Stimulated activated CD4-positive, alpha-beta T cell treated with anti-CD3 and anti-CD28 coated beads, Interleukin-4, amount 100 ng/mL, for 24 hours (primary cell): ENCODE measurements around the gene LRRC4C.
"Not testable (repeated sequence)": the region's sequence is repeated elsewhere in the genome, so short reads cannot be mapped to it uniquely, and the experiment has no call there.

Source experiments
- DNase-seq: peaks from one replicate; pipeline ENCODE4 v3.0.0-alpha.2; 2020

The LRRC4C gene

DNA sequence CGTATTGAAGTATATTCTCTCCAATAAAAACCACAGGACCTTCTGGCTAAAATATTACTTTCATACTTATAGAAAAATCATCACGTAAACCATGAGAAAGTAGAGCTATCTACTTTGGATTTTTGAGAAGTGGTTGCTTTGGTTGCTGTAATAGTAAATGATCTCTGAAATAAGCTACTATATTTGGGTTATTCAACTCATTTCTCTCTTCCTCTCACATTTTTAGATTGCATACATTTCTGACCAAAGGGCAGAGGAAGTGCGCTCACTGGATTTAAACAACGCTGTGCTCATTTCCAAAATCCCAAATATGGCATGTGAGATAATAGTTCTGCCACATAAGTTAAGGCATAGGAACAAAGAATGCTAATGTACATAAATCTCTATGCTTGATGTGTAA, 357.0 kb downstream of the LRRC4C start:
- DNase-seq: no peak

DNA sequence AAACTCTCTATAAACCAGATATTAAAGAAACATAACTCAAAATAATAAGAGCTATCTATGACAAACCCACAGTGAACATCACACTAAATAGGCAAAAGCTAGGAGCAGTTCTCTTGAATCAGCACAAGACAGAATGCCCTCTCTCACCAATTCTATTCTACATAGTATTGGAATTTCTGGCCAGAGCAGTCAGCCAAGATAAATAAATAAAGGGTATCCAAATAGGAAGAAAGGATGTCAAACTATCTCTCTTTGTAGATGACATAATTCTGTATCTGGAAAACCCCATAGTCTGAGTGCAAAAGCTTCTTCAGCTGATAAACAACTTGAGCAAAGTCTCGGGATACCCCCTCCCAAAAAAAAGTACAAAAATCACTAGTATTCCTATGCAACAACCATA, 359.8 kb downstream of the LRRC4C start:
- DNase-seq: no peak

DNA sequence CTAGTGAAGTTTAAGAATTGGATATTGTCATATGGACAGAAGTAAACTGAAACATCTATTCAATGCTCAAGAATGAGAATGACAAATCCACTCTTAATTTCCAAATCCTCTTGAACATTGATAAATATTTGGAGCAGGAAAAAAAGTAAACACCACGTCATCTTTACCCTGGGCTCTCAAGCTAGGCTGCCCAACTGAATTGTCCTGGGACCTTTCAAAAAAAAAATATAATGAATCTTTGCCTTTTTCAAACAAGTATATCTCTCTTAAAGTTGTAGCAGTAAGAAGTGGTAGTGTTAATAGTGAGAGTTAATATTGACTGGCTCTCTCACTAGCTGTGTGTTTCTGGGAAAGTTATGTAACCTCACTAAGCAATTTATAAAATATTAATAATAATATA, 374.3 kb downstream of the LRRC4C start:
- no peak for DNase-seq

DNA sequence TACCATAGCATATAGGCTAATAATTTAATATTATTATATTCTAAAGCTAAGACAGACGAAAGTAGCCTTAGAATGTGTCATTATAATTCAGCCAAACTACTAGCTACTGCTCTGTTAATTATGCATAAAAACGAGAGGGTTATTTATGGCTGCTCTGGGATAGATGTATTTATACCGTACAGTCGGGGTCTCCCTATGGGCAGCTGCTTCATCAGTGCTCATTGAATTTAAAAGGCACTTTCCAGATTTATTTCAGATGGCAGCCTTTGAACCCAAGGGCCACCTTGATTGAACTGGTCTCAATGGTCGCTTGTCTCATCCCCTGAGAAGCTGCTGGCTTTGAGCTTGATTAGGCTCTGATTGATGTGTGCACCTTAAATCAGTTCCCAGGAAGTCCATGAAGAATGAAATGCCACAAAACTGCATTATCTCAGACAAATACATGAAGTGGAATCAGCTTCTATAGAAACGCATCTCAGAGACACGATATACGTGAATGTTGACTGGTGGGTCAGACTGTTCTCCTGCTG, 377.6 kb downstream of the LRRC4C start:
- DNase-seq: no peak

DNA sequence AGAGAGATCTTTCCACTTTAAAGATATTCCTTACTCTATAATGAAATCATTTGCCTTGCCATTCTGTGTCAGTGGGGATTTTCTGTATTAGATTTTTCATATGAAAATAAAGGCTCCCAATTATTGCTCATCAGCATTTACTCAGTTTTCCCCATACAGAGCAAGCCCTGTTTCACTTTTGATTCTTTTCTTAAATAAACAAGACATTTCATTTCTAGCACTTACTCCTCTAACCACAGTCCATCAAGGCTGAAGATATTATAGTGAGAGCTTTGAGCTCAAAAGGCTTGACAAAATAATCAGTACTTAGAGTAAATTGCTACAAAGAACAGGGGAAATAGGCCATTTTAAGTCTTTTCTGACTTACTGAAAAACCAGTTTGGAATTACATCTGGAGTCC, 385.1 kb downstream of the LRRC4C start:
- DNase-seq: no peak

DNA sequence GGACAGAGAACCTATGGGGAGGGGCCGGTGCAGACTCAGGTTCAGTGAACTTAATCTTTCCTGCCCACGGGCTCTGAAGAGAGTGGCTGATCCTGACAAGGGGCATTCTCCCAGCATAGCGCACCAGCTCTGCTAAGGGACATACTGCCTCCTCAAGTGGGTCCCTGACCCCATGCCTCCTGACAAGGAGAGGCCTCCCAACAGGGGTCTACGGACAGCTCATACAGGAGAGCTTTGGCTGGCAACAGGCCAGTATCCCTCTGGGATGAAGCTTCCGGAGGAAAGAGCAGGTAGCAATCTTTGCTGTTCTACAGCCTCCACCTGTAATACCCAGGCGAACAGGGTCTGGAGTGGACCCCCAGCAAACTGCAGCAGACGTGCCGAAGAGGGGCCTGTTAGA, 394.0 kb downstream of the LRRC4C start:
- no peak for DNase-seq

DNA sequence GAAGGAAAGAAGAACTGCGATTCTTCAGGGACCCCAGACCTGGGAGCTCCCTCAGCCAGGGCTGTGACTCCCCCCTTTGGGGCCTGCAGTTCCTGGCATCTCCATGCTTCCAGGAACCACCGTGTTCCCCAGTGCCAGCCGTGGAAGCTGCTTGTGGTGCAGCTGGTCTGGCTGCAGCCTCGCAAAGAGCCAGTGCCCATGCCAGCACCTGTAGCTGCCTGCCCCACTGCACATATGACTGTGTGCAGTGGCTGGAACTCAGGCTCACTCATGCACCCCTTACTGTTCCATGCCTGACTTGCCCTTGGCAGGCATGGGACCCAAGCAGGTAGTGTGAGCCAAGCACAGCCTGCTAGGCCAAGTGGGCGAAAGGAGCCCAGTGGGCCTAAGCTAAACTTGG, 401.3 kb downstream of the LRRC4C start:
- DNase-seq: no peak

DNA sequence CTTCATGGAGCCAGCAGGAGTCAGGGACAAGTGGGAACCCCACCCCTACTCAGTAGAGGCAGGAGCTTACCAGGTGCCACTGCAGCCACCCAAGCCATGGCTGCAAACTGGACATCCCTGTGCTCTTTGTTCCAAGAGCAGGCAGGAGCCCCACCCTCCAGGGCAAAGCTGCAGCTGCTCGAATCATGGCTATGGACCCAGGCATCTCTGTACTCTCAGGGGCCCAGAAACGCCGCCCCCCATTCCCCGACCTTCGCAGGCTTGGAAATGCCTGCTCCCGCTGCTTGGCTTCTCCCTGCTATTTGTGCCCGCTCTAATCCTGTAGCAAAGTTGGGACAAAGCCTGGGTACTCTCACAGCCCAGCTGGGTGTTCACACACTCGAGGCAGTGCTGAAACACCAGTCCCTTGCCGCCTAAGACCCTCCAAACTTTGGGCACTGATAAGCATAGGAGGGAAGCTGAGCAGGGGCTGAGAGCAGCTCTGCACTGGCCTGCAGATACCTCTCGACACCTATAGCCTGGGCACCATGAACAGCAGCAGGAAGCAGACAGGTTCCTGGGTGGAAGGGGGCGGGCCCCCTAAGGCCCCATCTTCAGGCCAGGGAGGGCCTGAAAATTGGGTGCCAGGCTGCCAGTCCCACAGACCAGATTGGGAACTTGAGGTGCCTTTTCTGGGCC, 402.4 kb downstream of the LRRC4C start:
- no peak for DNase-seq

DNA sequence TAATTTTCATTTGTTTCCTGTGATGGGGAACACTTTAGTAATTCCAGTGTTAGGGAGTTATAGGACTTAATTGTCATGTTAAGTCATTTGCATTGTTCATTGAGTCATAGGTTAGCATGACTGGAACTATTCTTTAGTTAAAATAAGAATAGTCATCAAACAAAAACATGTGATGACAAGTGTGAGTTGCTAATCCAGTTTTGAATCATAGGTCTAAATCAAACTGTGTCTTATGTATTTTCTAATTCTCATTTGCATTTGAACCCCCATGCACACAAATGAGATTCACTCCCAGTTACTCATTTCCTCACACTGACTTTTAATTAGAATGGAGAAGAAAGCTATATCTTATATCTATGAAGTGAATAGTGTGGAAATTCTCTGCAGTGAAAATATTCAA, 405.6 kb downstream of the LRRC4C start:
- DNase-seq: no peak

DNA sequence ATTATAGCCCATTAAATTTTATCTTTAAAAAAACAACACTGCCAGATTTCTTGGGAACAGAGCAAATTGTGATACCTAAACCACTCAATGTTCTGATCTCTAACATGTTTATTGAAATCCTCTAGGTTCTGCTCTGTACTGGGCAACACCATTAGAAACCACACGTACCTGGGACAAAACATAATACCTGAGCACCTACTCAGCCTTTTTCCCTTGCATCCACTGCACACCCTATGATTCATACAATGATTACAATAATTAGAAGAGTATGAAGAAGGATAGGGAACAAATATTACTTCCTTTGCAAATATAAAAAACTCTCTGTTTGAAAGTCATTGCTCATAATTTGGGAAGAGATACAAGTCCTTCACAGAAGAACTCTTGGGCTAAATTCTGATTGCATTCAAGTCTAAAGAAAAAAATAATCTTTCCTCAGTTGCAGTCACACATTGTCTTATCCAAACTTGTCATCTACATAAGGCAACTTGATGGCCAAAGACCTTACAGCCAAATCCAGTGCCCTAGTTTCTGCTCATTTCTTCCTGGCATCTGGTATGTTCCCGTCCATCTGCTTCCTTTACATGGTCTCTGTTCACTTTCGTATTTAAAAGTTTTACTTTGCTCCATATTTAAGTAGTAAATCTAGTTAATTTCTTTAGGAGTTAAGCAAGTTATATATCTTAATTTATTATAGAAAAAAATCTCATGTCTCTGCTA, 407.4 kb downstream of the LRRC4C start:
- DNase-seq: no peak

DNA sequence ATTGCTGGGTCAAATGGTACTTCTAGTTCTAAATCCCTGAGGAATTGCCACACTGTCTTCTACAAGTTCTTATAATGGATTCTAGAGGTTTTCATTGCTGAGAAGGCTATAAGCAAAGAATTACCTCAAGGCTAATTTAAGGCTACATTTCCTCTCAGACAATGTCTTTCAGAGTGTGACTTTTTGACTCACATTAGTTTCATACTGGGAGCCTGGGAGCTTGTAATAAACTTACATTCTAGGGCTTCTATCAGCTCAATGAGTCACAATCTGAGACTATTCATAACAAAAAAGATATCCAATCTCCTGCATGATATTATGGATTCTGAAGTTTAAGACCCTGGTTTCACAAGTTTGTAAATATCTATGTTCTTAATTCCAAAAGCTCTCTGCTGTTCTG, 408.7 kb downstream of the LRRC4C start:
- DNase-seq: no peak

DNA sequence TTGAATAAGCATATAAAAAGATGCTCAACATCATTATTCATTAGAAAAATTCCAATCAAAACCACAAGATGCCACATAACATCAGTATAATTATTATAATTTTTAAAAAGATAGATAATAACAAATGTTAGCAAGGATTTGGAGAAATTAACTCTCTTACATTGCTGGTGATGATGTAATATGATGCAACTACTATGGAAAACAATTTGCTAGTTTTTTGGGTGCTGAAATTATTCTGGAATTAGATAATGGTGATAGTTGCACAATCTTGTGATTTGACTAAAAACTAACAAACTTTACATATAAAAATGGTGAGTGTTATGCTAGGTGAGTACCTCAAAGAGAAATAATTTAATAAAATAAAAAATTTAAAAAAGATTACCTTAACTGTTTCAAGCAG, 412.2 kb downstream of the LRRC4C start:
- no peak for DNase-seq

DNA sequence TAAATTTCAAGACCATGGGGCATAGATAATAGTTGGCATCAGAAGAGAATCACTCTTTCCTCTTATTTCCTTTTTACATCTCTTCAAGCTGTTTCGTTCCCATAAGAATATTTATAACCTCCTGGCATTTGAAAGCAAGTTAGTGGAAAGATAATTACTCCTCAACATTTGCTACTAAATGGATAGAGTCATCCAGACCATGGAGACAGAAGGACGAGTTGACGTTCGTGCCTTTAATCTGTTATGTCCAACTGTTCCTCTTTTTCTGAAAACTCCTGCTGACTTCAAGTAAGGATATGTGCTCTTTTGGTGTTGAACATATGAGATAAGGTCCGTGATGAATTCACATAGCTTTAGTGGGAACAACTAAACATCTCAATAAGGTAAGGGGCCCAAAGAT, 414.2 kb downstream of the LRRC4C start:
- DNase-seq: no peak

DNA sequence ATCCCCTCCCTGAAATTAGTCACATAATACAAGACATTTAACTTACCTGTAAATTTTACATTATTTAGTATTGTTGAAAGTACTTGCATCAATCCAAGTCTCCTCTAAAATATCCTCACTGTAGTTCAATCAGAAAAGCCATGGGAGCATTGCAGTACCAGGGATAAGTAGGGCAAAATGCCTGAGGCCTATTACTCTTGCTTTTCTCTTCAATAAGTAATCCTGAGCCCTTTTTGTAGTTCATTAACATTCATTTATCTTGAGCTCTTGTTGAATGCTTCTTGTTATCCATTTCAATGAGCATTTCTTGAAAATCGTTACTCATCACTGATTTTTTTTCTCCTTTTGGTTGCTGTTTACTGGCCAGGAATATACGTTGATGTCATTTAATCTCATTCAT, 414.7 kb downstream of the LRRC4C start:
- no peak for DNase-seq

DNA sequence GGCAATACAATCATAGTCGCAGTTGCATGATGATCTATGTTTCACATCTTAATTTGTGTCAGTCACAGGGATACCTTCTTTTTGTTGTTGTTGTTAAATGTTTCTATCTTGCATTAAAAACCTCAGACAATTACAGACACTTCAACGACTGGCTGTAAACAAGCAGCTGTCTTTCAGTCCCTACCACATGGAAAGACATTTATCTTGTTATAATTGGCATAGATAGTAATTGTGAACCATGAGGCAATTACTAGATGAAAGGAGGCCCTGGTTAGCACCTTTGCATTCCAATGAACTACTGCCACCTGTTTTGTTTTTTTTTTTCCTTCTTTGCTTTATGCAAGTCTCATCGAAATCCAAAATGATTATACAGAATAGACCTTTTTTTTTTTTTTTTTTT, 416.8 kb downstream of the LRRC4C start:
- no peak for DNase-seq

DNA sequence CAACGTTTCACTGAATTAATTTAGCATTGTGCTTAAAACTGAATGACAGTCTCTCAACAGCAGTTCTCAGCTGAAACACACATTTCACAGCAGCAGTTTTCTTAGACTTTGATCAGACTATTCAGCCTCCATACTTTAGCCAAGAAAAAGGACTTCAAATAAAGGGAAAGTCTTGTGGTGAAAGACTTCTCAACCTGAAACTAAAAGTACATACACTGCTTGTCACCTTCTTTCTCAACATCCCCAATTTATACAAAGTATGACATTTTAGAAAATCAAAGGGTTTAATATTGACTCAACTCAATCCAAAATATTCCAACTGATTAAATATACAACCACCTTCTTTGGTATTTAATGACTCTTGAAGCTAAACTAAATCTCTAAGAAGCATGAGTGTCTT, 419.0 kb downstream of the LRRC4C start:
- DNase-seq: no peak

DNA sequence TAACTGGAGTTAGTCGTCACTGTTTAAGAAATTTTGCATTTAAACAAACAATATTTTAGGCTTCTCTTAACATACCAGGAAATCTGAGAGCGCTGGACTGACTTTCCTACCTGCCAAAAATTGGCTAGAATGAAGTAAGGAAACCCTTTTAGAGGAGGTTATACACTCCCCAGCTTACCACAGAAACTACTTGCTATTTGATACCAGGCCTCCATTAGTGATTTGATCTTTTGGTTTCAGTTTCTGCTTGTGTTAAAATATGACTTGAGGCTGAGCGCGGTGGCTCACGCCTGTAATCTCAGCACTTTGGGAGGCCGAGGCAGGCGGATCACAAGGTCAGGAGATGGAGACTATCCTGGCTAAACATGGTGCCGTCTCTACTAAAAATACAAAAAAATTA, 419.9 kb downstream of the LRRC4C start:
- DNase-seq: no peak

DNA sequence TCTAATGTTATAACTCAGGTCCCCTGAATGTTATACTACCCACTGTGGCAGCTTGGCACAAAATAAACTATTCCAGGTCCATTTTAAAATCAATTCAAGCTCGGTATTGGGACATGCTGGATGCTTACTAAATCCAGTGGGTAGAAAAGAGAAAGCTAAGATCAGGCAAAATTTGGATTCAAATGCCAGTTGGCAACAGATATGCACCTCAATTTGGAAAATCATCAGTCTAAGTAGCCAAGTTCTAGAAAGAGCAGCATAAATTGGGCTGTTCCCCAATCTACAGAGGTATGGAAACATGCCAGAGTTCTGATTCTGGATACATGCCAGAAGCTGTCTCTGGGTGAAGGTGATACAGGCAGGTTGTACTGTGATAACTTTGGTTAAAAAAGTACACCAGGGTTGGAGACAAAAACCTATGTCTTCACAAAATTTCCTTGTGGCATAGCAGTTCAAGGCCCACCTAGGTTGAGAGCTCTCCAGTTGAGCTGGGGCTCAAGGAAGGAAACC, 427.8 kb downstream of the LRRC4C start:
- no peak for DNase-seq

DNA sequence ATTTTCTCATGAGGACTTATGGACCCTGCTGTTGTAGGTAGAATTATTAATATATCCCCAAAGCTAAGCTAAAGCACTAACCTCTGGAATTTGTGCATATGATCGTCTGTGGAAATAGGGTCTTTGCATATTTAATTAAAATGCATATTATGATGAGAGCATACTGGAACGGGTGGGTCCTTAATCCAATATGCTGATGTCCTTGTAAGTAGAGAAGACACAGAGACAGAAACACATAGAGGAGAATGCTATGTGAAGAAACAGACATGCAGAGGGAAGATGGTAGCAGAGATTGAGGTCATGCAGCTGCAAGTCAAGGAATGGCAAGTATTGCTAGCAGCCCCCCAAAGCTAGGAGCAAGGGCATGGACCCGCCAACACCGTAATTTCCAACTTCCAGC, 439.2 kb downstream of the LRRC4C start:
- no peak for DNase-seq

DNA sequence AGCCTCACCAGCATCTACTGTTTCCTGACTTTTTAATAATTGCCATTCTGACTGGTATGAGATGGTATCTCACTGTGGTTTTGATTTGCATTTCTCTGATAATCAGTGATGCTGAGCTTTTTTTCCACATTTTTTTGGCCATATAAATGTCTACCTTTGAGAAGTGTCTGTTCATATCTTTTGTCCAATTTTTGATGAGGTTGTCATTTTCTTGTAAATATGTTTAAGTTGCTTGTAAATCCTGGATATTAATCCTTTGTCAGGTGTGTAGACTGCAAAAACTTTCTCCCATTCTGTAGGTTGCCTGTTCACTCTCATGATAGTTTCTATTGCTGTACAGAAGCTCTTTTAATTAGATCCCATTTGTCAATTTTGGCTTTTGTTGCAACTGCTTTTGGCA, 439.8 kb downstream of the LRRC4C start:
- DNase-seq: not testable (repeated sequence)

DNA sequence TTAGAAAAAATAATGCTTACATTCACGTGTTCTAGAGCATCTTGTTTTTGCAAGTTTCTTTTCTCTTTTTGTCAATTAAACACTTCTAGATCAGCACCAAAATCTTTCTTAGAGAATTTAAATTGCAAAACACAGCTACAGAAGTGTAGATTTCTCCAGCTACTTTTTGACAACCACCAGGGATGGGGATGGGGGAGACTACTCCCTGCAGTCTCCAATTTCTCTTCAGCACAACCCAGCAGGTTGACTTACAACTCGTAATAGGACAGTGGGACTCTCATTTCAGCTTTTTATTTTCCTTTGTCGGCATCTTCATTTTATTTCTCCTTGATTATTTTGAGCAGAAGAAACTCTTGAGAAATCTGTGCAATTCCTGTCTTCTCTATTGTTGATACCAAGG, 441.2 kb downstream of the LRRC4C start:
- no peak for DNase-seq

DNA sequence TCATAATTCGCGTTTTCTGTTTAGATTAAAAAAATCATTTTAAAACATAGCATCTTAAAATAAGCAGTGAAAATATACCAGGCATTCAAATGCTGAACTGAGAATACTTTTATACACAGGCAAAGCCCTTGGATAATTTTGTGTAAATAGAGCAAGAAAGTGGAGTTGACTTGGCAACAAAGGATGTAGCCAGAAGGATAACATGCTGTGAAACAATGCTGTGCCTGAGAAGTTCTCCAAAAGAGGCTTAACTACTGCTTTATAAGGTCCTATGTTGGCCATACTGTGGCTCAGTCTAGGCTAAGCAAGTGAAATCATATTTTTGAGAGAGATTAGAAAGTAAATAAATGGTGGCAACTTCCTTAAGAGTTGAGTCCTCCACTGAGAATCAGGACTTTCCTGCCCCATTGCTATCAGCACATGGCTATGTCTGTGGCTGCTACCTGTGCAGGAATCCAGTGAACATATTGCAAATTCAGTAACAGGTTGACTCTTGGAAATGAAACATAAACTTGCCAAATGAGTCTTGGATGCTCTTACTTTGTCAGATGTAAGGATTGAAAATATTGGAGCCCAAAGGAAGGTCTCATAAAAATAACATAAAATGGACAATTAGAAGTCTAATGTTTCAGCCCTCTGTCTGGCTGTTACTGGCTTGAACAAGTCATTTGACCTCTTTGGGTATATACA, 448.9 kb downstream of the LRRC4C start:
- DNase-seq: no peak

DNA sequence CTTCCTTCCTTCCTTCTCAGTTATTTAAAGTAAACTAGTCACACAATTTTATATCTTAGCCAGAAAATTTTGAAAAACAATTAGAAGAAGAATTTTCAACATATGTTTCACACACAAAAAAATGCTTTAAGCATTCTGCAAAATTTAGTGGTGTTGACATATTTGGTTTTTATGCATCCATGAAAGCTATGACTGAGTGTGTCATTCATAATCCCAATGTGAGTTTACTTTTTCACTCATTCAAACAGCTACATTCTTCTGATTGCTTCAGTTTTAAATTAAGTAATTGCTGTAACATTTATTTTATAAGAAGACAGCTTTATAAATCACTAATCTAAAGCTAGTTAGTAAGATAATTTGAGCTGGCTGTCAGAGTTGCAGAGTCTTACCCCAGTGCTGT, 453.5 kb downstream of the LRRC4C start:
- no peak for DNase-seq
